DMS53 treated with DMSO at 0.1 percent for 48 hours (cell line): ENCODE results near the gene ING3.
"Not testable (repeated sequence)": the region's sequence is repeated elsewhere in the genome, so short reads cannot be mapped to it uniquely, and the experiment has no call there.

Source experiments
- DNase-seq: peaks from one replicate; lab custom pipeline; 2025; ENCODE audit not compliant: unreplicated experiment; lab: John Stamatoyannopoulos, UW

The ING3 gene

GRCh38 chr7:120949998-120950538, 509 bp upstream of the ING3 start:
- no peak for DNase-seq

GRCh38 chr7:120951309-120951699, 727 bp downstream of the ING3 start:
- DNase-seq = no peak

DNA sequence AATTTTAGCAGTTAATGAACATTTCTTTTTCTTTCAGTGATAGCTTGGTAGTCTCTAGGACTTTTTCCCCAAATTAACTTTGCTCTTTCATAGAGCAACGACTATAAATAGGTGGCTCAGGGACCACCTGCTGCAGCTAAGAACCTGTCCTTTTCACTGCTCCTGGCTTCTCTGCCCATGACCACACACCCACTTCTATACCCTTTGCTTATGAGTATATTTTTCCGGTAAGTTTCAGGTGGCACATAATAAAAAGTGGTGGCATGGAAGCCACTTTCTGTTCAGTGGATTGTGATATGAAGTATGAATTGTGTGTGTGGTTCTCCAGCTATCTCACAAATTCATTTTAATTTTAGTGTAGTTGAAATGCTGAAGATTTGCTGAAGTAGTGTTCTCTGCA, 1.2 kb downstream of the ING3 start:
- no peak for DNase-seq

DNA sequence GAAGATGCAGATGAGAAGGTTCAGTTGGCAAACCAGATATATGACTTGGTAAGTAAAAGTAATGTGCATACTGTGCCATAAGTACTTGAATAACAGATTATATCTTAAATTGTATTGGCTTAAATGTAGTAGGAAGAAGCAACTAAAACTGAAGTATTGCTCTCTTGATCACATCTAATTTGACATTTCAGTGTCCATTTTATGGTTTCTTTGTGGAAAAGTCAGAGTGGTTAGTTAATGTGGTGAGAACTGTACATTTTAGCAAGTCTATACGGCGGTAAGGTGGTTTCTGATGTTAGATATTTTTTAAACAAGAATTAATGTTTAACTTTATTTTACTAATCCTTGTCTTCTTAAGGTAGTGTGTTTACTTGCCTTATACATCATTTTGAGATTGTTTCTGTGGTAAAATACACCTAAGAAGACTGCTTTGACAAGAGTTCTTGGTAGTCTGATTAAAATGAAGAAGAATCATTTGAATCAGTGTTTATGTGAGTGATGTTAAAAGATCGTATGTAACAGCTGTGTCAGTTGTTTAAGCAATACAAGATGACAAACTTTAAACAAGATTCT, 5.1 kb downstream of the ING3 start:
- DNase-seq = no peak

GRCh38 chr7:120959929-120960484, 9.4 kb downstream of the ING3 start:
- DNase-seq = no peak

DNA sequence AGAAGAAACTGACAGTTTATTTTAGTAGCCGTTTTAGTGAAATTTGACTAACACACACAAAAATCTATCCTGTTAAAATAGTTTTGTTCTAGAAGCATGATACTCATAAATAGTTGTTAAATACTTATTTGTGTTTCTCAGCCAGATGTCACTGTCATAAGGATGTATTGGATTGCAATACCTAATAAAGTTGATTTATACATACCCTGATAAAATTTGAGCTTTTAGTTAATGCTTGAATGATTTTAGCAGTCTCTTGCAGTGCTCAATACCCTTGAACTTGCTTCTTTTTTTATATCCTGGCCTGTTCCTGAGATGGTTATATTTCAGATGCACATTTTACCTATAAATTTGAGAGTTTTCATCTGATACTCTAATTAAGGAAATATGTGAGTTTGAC, 10.1 kb downstream of the ING3 start:
- DNase-seq = no peak

DNA sequence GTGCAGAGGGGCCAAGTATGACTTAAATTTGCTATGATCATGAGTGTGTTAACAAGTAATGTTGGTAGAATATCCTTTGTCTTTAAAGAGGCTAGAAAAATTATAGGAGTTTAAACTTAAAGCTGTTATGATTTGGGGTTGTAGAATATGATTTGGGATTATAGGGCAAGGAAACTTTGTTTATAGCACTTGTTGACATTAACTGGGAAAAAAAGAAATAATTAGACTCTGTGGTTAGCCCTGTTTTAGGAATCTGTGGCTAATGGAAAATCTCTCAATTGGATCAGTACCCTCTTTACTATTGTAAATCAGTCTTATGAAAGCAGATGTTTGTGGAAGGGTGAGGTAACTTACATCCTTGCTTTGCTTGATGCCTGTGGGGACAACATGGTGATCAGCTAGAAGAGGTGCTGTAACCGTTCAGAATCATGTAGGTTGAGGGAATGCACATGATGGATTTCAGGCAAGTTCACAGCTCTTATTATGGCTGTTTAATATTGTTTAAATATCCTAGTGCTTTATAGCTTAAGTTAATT, 11.1 kb downstream of the ING3 start:
- no peak for DNase-seq

GRCh38 chr7:120964088-120964487, 13.5 kb downstream of the ING3 start:
- DNase-seq = no peak

DNA sequence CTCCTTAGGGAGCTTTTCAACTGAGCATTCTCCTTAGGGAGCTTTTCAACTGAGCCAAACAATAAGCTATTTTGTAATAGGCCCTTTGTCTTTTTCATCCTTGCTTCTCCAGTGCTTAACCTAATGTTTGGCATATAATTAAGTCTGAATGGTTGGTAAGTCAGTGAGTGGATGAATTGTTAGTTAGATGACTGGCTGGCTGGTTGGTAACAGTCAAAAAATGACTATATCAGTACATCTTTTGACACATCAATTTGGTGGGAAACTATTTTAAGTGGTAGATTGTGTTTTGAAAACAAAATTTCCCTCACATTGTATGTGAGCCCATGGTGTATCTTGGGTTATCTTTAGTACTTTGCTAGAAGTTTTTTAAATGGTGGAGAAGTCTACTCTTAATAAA, 16.4 kb downstream of the ING3 start:
- DNase-seq = no peak

GRCh38 chr7:120973849-120974248, 23.3 kb downstream of the ING3 start:
- no peak for DNase-seq

DNA sequence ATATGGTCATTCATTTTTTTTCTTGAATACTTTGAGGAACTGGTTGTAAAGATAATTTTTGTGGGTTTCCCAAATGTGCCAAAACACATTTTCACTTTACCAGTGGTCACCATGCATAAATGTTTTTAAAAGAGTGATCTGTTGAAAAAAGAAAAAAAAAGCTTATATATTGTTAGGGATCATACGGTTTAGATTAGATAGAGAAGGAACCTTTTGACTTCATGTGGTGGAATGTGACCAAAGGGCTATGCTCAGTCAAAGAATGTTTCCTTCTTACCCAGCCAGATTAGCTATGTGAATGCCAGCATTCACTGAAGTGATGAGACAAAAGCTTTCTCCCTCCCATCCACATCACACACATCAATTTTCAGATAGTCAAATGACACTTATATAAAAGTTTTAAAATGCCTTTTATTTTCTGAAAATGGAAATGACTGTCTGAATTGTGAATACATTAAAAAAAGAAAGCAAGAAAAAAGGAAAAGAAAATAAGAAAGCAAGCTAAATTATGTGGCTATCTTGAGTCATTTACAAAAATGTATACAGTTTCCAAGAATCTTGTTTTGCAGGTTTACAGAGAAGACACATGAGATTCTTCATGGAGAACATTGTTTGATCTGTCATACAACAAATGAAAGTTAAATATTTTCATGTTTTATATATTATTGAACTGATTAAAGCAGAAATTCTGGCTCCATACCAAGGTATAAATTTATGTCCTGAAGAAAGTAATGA, 29.4 kb downstream of the ING3 start:
- DNase-seq = no peak

DNA sequence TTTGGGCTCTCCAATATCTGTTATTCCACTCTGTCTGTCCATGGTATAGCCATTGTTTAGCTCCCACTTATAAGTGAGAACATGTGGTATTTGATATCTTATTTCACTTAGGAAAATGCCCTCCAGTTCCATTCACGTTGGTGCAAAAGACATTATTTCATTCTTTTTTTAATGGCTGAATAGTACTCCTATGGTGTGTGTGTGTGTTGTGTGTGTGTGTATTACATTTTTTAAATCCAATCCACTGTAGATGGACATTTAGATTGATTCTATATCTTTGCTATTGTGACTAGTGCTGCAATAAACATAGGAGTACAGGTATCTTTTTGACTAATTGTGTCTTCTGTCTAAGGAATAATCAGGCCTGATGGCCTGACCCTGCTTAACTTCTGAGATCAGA, 30.5 kb downstream of the ING3 start:
- DNase-seq = no peak

DNA sequence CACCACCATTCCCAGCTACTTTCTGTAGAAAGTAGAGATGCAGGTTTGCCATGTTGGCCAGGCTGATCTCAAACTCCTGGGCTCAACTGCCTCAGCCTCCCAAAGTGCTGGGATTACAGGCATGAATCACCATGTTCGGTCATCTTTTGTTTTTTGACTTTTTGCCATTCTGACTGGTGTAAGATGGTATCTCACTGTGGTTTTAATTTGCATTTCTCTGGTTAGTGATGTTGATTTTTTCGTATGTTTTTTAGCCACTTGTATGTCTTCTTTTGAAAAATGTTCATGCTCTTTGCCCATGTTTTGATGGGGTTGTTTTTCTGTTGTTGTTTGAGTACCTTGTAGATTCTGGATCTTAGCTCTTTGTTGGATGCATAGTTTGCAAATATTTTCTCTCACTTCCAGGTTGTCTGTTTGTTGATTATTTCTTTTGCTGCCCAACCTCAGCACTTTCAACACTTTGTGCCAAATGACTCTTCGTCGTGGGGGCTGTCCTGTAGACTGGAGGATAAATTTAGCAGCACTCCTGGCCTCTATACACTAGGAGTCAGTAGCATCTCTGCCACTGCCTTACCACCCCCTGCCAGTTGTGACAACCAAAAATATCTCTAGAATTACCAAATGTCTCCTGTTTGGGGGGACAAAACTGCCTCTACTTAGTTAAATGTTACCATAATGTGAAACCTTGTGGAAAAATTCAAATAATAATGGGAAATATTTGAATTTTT, 31.5 kb downstream of the ING3 start:
- no peak for DNase-seq

GRCh38 chr7:120983592-120983991, 33.0 kb downstream of the ING3 start:
- not testable (repeated sequence) for DNase-seq

DNA sequence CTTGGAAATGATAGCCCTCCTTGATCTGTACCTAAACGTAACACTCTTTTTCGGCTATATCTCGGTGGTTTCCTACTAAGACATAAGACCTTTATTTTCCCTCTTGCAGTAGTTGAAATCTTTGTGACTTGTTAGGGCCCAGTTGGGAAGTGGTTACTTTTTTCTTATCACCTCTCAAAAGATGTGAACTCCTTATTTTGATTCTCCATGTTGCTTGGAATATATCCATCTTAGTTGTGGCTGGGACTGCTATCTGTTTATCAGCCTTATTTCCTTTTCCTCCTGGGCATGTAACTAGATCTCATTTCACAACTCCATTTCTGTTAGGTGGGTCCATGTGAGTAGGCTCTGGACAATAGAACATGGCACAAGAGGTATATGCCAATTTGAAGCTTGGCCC, 33.8 kb downstream of the ING3 start:
- DNase-seq = no peak

DNA sequence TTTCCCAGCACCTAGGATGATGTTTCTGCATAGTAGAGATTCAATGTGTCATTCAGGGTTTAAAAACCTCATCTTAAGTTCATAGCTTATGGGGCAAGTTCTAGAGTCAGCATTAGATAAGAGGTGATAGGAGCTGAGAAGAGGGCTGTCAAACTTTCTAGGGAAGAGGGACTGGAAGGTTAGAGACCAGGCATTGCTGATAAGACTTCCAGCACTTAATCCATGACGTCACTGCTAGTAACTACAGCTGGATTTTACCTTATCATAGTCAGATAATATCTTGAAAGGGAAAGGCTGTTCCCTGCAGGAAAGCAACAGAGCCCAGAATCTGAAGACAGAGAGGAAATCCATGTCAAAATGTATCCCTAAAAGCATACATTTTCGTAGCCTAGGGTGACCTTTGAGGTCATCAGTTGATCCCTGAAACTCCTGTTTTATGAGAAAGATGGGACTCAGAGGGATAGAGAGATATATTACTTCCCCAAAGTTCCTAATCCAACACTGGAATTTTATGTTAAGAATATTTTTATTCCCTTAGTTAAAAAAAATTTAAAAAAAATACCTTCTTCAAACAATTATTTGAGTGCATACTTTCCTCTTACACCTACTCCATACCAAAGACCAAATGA, 34.7 kb downstream of the ING3 start:
- no peak for DNase-seq

DNA sequence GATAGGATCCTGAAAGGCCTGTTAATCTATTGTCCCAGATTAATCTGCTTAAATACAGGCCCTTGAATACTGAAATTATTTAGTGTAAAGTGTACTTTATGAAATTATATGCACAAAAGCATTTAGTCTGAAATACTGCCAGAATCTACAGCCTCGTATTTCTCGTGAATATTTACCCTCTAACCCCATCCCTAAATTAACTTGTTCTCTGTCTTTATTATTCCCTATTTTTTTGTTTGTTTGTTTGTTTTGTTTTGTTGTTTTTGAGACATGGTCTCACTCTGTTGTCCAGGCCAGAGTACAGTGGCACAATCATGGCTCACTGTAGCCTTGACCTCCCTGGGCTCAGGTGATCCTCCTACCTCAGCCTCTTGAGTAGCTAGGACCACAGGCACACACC, 35.3 kb downstream of the ING3 start:
- no peak for DNase-seq

GRCh38 chr7:120986650-120987049, 36.1 kb downstream of the ING3 start:
- DNase-seq = no peak

- DNase-seq = no peak
Observed at GRCh38 chr7:120987280-120987679, 36.7 kb downstream of the ING3 start.

DNA sequence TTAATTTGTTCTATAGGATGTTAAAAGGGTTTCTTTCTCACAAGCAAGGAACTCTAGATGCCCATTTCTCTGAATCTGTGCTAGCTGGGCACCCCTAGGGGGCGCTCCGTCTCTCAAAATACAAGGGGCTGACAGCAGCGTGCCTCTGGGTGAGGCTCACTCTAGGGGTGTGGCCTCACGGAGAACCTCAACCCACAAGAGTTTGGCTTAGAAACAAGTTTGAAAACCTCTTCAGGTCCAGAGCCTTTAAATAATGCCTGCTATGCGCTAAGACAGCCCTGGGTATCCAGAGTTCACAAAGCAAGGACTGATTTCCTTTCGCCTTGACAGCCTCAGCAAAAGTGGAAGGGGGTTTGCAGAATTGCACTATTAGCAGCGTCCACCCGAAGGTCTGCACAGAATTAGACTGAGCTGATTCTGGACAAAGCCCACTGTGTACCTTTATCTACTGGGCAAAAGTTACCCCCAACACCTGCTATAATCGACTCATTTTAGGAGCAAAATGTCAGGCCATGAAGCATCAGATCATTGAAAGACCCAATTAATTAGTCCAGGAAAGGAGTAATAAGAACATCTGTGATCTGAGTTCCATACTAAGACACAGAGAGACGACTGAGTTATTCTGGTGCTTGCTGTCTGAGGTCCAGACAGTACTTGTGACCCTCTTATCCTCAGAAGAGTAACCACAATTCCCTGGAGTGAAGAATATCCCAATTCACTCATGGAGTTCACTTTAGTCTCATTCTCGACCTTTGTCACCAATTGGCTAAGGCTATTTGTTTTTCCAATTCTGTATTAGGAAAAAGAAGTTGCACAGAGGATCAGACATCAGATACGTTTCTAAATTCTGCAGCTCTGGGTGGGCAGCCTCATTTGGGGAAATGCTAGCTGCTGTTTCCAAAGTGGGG, 37.4 kb downstream of the ING3 start:
- DNase-seq = peak; percentile 89
